ENCODE measurements around the gene PPP3R2.

DNA sequence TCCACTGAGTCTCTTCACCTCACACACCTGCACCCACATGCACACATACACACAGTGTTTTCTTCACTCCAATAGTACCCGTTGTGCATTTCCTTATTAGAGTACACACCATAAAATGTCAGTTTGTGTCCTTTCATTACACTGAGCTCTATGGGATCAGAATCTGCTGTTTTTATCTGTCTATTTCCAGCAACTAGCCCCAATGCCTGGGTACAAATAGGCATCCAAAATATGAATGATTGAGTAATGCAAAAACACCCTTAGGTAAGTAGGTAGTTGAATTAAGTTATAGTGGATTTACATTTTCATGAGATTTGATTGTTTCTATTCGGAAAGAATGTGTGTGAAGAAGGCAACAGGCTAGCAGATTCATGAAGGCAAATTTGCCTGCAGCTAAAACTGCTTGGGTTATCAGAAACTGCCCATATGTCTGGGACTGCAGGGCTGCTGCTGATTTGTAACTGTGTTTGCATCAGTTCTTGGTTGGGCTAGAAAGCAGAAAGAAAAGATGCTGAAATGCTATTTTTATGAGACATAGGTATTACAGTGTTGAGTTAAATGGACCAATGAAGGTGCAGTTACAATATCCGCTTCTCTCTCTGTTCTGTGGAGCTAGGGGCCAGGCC lies 26.9 kb downstream of the PPP3R2 start:
- TF ChIP-seq, protein P1, sequence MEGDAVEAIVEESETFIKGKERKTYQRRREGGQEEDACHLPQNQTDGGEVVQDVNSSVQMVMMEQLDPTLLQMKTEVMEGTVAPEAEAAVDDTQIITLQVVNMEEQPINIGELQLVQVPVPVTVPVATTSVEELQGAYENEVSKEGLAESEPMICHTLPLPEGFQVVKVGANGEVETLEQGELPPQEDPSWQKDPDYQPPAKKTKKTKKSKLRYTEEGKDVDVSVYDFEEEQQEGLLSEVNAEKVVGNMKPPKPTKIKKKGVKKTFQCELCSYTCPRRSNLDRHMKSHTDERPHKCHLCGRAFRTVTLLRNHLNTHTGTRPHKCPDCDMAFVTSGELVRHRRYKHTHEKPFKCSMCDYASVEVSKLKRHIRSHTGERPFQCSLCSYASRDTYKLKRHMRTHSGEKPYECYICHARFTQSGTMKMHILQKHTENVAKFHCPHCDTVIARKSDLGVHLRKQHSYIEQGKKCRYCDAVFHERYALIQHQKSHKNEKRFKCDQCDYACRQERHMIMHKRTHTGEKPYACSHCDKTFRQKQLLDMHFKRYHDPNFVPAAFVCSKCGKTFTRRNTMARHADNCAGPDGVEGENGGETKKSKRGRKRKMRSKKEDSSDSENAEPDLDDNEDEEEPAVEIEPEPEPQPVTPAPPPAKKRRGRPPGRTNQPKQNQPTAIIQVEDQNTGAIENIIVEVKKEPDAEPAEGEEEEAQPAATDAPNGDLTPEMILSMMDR (IDR thresholded peaks at IDR 0.05; ENCODE audit: insufficient read depth, low read depth, low read length): no peak
- no peak for TF ChIP-seq EZH2 (IDR thresholded peaks at IDR 0.05; ENCODE audit: insufficient read depth, low read length)

Measured in astrocyte (in vitro differentiated cells and primary cell).